K562 (cell line): ENCODE data around the gene SPEM1. TPM values are rescaled to one million over a fixed set of nuclear protein-coding genes. Genes with fewer than 3 reads are reported as not detected.

Experiments used
- ATAC-seq: fragments of 200-7000 bp; cut with Tn5 transposase; 3 replicates; pipeline ENCODE4 v1.9.1; 2020; ENCODE audit warnings: moderate library complexity
- BruUV-seq: library from RNA; stranded (reverse); fragments of 400-500 nt; replicated peaks from 2 replicates; lab custom pipeline; 2021; lab: Mats Ljungman, UMichigan
- CTCF ChIA-PET: fragments of 300-600 bp; formaldehyde crosslinking; extraction: SDS; loops from one replicate; lab custom pipeline; 2021; ENCODE audit warnings: low intra/inter-chr PET ratio; lab: Yijun Ruan, JAX
- POLR2A ChIA-PET: fragments of 300-600, 350-650 bp; sonication (Branson Sonifier 250); formaldehyde crosslinking; extraction: SDS; loops from one replicate; lab custom pipeline; 2021; ENCODE audit warnings: antibody characterized with exemption, inconsistent platforms; lab: Yijun Ruan, JAX
- DNase-seq, 4 experiments: peaks; one replicate each; pipeline versions ENCODE4 v3.0.0 to v3.0.0-alpha.2; 2011 to 2018; ENCODE audit warnings: low spot score in 3 of 4, mixed read lengths in 3 of 4; ENCODE audit errors: extremely low read depth in 1 of 4
- FAIRE-seq: peaks from 2 replicates; lab custom pipeline; 2011; peaks lifted over from hg19 to GRCh38; lab: Jason Lieb, UNC
- H2AFZ ChIP-seq: 2 replicates; pipeline ENCODE4 v1.6.0; 2011; ENCODE audit warnings: low read depth, low read length, control low read depth, inconsistent platforms
- H3K27ac ChIP-seq: fragments of 200-600 bp; 3 replicates; pipeline ENCODE4 v1.8.0; 2011; ENCODE audit warnings: low read depth, mild to moderate bottlenecking, control low read depth, inconsistent platforms, low read length, moderate library complexity, mixed read lengths; ENCODE audit errors: extremely low read depth
- H3K27me3 ChIP-seq, 2 experiments: fragments of 300-600 bp in 1 of 2; 2 replicates in 1 of 2; 3 replicates in 1 of 2; pipeline versions ENCODE4 v1.6.0 to v1.8.0; 2011; ENCODE audit warnings: inconsistent platforms in 2 of 2, low read length in 2 of 2, mild to moderate bottlenecking in 1 of 2, mixed read lengths in 1 of 2, moderate library complexity in 1 of 2; ENCODE audit not compliant: control insufficient read depth in 2 of 2, insufficient read depth in 2 of 2
- H3K36me3 ChIP-seq: fragments of 300-600 bp; 3 replicates; pipeline ENCODE4 v1.8.0; 2011; ENCODE audit warnings: mild to moderate bottlenecking, low read length, inconsistent platforms; ENCODE audit not compliant: control insufficient read depth, insufficient read depth
- H3K4me1 ChIP-seq, 2 experiments: fragments of 200-600 bp in 1 of 2; replicated peaks in 1 of 2; 2 replicates in 1 of 2; 3 replicates in 1 of 2; pipeline versions ENCODE4 v1.5.1 to v1.8.0; 2011; ENCODE audit warnings: inconsistent platforms in 2 of 2, low read length in 2 of 2, mild to moderate bottlenecking in 1 of 2, mixed read lengths in 1 of 2, moderate library complexity in 1 of 2; ENCODE audit not compliant: control insufficient read depth in 2 of 2, insufficient read depth in 2 of 2
- H3K4me2 ChIP-seq: 2 replicates; pipeline ENCODE4 v1.6.1; 2011; ENCODE audit warnings: low read length, control low read depth, inconsistent platforms, mixed read lengths; ENCODE audit not compliant: insufficient read depth
- H3K4me3 ChIP-seq: fragments of 200-600 bp; sonication (generic), shearing (Covaris generic); 2 replicates; pipeline ENCODE4 v1.5.1; 2016; ENCODE audit warnings: control low read depth, inconsistent platforms
- H3K79me2 ChIP-seq: fragments of 200-600 bp; 3 replicates; pipeline ENCODE4 v1.8.0; 2011; ENCODE audit warnings: low read length, inconsistent platforms; ENCODE audit not compliant: control insufficient read depth, insufficient read depth
- H3K9ac ChIP-seq, 2 experiments: 2 replicates each; pipeline versions ENCODE4 v1.6.0 to v1.6.1; 2011; ENCODE audit warnings: low read depth in 2 of 2, low read length in 2 of 2, control low read depth in 1 of 2, inconsistent platforms in 1 of 2, mild to moderate bottlenecking in 1 of 2, mixed read lengths in 1 of 2; ENCODE audit not compliant: insufficient read depth in 1 of 2
- H3K9me1 ChIP-seq: one replicate; pipeline ENCODE4 v1.6.0; 2011; ENCODE audit warnings: inconsistent platforms, mild to moderate bottlenecking, low read length, moderate library complexity; ENCODE audit not compliant: control insufficient read depth, insufficient read depth
- H3K9me3 ChIP-seq: replicated peaks from 2 replicates; pipeline ENCODE4 v1.5.1; 2011; ENCODE audit warnings: low read depth, low read length, inconsistent platforms; ENCODE audit not compliant: control insufficient read depth, insufficient read depth
- H4K20me1 ChIP-seq: replicated peaks from 2 replicates; pipeline ENCODE4 v1.6.1; 2011; ENCODE audit warnings: low read length, inconsistent platforms, mixed read lengths; ENCODE audit not compliant: control insufficient read depth, insufficient read depth
- CAMTA2 ChIP-seq: fragments of 250-450 bp; sonication (Bioruptor Pico); conservative IDR thresholded peaks from 2 replicates; pipeline ENCODE4 v1.5.1; 2022
- NCOA6 ChIP-seq: fragments of 450-650 bp; IDR thresholded peaks from 2 replicates; pipeline ENCODE4 v1.6.1; 2017; ENCODE audit warnings: mild to moderate bottlenecking
- PCBP1 ChIP-seq: fragments of 200-400 bp; formaldehyde crosslinking; IDR thresholded peaks from 2 replicates; pipeline ENCODE4 v1.6.1; 2018; ENCODE audit warnings: mild to moderate bottlenecking, low read depth, low read length; ENCODE audit not compliant: poor library complexity, severe bottlenecking
- PCBP2 ChIP-seq: fragments of 200-400 bp; formaldehyde crosslinking; IDR thresholded peaks from 2 replicates; pipeline ENCODE4 v1.6.1; 2018; ENCODE audit warnings: low read length, low read depth, mild to moderate bottlenecking, moderate library complexity; ENCODE audit not compliant: poor library complexity, severe bottlenecking
- ZHX1 ChIP-seq: fragments of 150-350 bp; conservative IDR thresholded peaks from 2 replicates; pipeline ENCODE4 v1.6.1; 2014; ENCODE audit warnings: low read length
- ZNF280B ChIP-seq: fragments of 250-450 bp; sonication (Bioruptor Pico); IDR thresholded peaks from 2 replicates; pipeline ENCODE4 v1.5.1; 2021; ENCODE audit warnings: mild to moderate bottlenecking
- WGBS: fragments of 100-300 bp; shearing (Covaris generic); methylation state at CpG from one replicate; pipeline ENCODE4 v1.1.6; 2016; ENCODE audit warnings: low coverage, mixed read lengths; ENCODE audit not compliant: insufficient coverage; ENCODE audit errors: missing lambda C conversion rate; 5-methylcytosine and 5-hydroxymethylcytosine counted together
- in situ Hi-C: fragments of 300-500 bp; cut with MboI; formaldehyde crosslinking; loops from 4 replicates; pipeline ENCODE4 v1.15.0; 2018; ENCODE audit warnings: inconsistent platforms, mixed read lengths
- intact Hi-C: fragments of 100-400 bp; cut with micrococcal nuclease; formaldehyde crosslinking; loops from 2 replicates; pipeline ENCODE4 v1.14.2; 2022
- polyA plus RNA-seq, 8 experiments: library from polyadenylated mRNA; depleted of rRNA in 4 of 8; stranded (reverse) in 5 of 8; unstranded in 3 of 8; fragments of >200 nt; fragmentation: Nextera tagmentation in 2 of 8; fragmentation: Illumina TruSeq in 1 of 8; extraction: Ambion mirVana in 2 of 8; extraction: Trizol in 1 of 8; gene quantifications; 2 replicates each; pipeline versions ENCODE4 v1.2.1 to v1.2.3, GENCODE V29; 2011 to 2014; ENCODE audit warnings: inconsistent platforms in 1 of 8, missing spikeins in 1 of 8
- total RNA-seq, 7 experiments: library from RNA; depleted of rRNA in 6 of 7; stranded (reverse); fragments of >200 nt in 6 of 7; fragmentation: Illumina TruSeq in 2 of 7; extraction: Trizol in 2 of 7; gene quantifications; 2 replicates each; pipeline versions ENCODE4 v1.2.1 to v1.2.3, GENCODE V29; 2011 to 2021; ENCODE audit warnings: low replicate concordance in 1 of 7

SPEM1 gene
- total and polyA plus RNA-seq, 9 of the 15 experiments (the other 6 are each of a cell fraction or from before 2014, with no cell fraction given), result not detected

DNA sequence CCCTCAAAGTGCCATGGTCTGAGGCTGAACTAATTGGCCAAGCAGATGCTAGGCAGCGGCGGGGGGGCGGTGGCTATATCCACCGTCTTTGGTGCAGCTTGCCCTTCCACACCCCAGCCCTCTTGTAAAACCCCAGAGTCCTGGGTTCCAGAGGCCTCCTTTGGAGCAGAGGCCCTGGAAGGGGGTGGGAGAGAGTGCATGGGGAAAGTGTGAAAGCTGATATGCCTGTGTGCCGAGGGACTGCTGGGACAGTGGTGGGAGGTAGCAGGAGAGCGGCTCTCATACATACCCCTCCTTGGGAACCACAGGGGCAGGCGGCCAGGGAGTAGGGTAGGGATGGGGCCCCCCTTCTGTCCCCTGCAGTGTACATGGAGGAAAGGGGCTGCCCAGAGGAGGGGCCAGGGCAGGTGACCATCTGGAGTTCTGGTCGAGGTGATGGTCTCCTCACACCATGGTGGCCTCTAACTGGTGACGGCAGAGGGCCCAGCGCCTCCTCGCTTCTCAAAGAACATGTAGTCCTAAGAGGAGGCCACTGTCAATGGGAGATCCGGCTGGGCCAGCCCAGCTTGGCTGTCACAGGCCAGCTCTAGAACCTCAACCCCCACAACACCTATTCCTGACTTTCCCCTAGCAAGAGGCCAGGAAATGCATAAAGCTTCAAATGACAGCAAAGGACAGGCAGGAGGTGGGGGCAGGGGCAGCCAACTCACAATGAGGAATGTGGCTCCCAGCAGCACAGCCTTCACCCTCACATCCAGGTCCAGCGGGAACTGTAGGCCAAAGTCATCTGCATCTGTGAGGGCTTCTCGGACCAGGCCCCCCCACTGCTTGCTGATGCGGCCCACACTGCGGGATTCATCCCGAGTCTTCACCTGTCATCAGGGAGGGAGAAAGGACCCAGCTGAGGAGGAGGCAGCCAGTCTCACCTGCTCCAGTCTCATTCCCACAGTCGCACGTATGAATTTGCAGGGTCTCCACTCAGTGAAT, 29.9 kb upstream of the SPEM1 start:
- POLR2A ChIA-PET, result interaction anchor here (1.1 to 1.5 kb wide), 2 partner anchors 45 to 96 kb away, joined by 3 read pairs; partner anchors contain the start of gene TMEM102
- intact Hi-C loops, result no loop called here
- TF ChIP-seq ZNF280B (no peak), PCBP2 (no peak), CAMTA2 (CRISPR knock-in tag) (no peak), NCOA6 (no peak), PCBP1 (no peak), ZHX1 (no peak)
- TF ChIP-seq, all 486 proteins: peak for 0
- no TSS peak for BruUV-seq
- in situ Hi-C loops, result no loop called here
- H3K4me3 ChIP-seq, result no peak overlapping the region
- H3K79me2 ChIP-seq, result no peaks in the 10 kb centered on the region
- H4K20me1 ChIP-seq, result no peaks in the 10 kb centered on the region
- H2AFZ ChIP-seq, result no peak overlapping the region
- peaks cover 3 to 23% of the 10 kb centered on the region in 2 experiments; a peak in 4 of 5 replicates for H3K4me1 ChIP-seq
- H3K9ac ChIP-seq, result peak overlapping the region in 1 of 2 experiments; percentile 13; a peak in 2 of 4 replicates
- FAIRE-seq, result no peak
- no peak for ATAC-seq
- no peaks in the 10 kb centered on the region for H3K27me3 ChIP-seq
- H3K4me2 ChIP-seq, result no peak overlapping the region
- H3K9me3 ChIP-seq, result no peaks in the 10 kb centered on the region
- no peaks in the 10 kb centered on the region for H3K9me1 ChIP-seq
- WGBS, result 73% methylated on average over 12 of the region's 19 CpGs
- CTCF ChIA-PET, result no interaction called here
- H3K36me3 ChIP-seq, result peaks cover 8% of the 10 kb centered on the region; the same call in 1 of the 3 replicates
- no peak overlapping the region for H3K27ac ChIP-seq
- DNase-seq, result no peak
